GM19463 (cell line): Measurements from ENCODE around the gene CD302.
A peak's percentile ranks its signal among the peaks of the same experiment; 100 is the strongest.
"Not testable (repeated sequence)": the region's sequence is repeated elsewhere in the genome, so short reads cannot be mapped to it uniquely, and the experiment has no call there.

Experiments used
- ATAC-seq: cut with Tn5 transposase; IDR thresholded peaks from one replicate; pipeline ENCODE4 v1.9.1; 2021; ENCODE audit warnings: mild to moderate bottlenecking, moderate library complexity; ENCODE audit not compliant: unreplicated experiment

CD302 gene

GRCh38 chr2:159797543-159798375 is at the start of gene CD302:
Gene CD302 (minus strand): TSS chr2:159798208. CDS start chr2:159798198, 10 bp downstream.
- peak; percentile 73 for ATAC-seq

- ATAC-seq, result no peak
Measured at GRCh38 chr2:159846564-159846963, 48.6 kb upstream of the CD302 start.

- no peak for ATAC-seq
Measured at GRCh38 chr2:159840616-159841015, 42.6 kb upstream of the CD302 start.

GRCh38 chr2:159832858-159833257 is 34.9 kb upstream of the CD302 start:
- no peak for ATAC-seq

- no peak for ATAC-seq
Measured at GRCh38 chr2:159832026-159832425, 34.0 kb upstream of the CD302 start.

GRCh38 chr2:159829376-159829775 is 31.4 kb upstream of the CD302 start:
- no peak for ATAC-seq

GRCh38 chr2:159828738-159829137 is 30.7 kb upstream of the CD302 start:
- no peak for ATAC-seq

GRCh38 chr2:159822478-159822833 is 24.4 kb upstream of the CD302 start:
- ATAC-seq, result not testable (repeated sequence)

- ATAC-seq, result not testable (repeated sequence)
Measured at GRCh38 chr2:159821775-159822477, 23.9 kb upstream of the CD302 start.

GRCh38 chr2:159818940-159819339 is 20.9 kb upstream of the CD302 start:
- ATAC-seq, result no peak

- no peak for ATAC-seq
Measured at GRCh38 chr2:159817283-159817682, 19.3 kb upstream of the CD302 start.

GRCh38 chr2:159811232-159811631 is 13.2 kb upstream of the CD302 start:
- ATAC-seq, result no peak

GRCh38 chr2:159808032-159808425 is 10.0 kb upstream of the CD302 start:
- no peak for ATAC-seq

GRCh38 chr2:159807183-159808031 is 9.4 kb upstream of the CD302 start:
- no peak for ATAC-seq

- ATAC-seq, result no peak
Measured at GRCh38 chr2:159804941-159805340, 6.9 kb upstream of the CD302 start.

GRCh38 chr2:159803235-159803962 is 5.4 kb upstream of the CD302 start:
- no peak for ATAC-seq

- no peak for ATAC-seq
Measured at GRCh38 chr2:159802673-159803072, 4.7 kb upstream of the CD302 start.

GRCh38 chr2:159799833-159800232 is 1.8 kb upstream of the CD302 start:
- no peak for ATAC-seq

GRCh38 chr2:159798376-159798725 is 343 bp upstream of the CD302 start:
- ATAC-seq, result no peak

- ATAC-seq, result no peak
Measured at GRCh38 chr2:159797225-159797542, 824 bp downstream of the CD302 start.
